ENCODE data around the gene AKR1D1. TPM values are rescaled to one million over a fixed set of nuclear protein-coding genes. Genes with fewer than 3 reads are reported as not detected.
"Not testable (repeated sequence)": the region's sequence is repeated elsewhere in the genome, so short reads cannot be mapped to it uniquely, and the experiment has no call there.

AKR1D1 gene
- total RNA-seq, 1 experiment from 2014 or later = 2.3 TPM

GRCh38 chr7:138138244-138138643 is 62.0 kb downstream of the AKR1D1 start:
- intact Hi-C loops (cut with micrococcal nuclease; ENCODE audit: unreplicated experiment) = no loop called here
- H3K4me3 Mint-ChIP-seq (ENCODE audit: unreplicated experiment) = no peak overlapping the region
- no peaks in the 10 kb centered on the region for H3K36me3 Mint-ChIP-seq (ENCODE audit: insufficient read depth, unreplicated experiment)
- ChIA-PET POLR2A (no interaction called here), CTCF (no interaction called here)
- Histone ChIP-seq H3K36me3 (ENCODE audit: control insufficient read depth, insufficient read depth, low read length) (no peaks in the 10 kb centered on the region), H3K4me3 (ENCODE audit: low read depth, low read length) (no peak overlapping the region), H3K4me1 (no peaks in the 10 kb centered on the region), H3K27me3 (replicated peaks; ENCODE audit: control insufficient read depth, insufficient read depth, low read length) (no peaks in the 10 kb centered on the region), H3K9me3 (0 out of 2 replicates have a peak, but pooled peaks cover 2% of the 10 kb centered on the region)
- no peak for DNase-seq
- H3K9me3 Mint-ChIP-seq (ENCODE audit: unreplicated experiment) = peaks cover 25% of the 10 kb centered on the region
- H3K4me1 Mint-ChIP-seq (ENCODE audit: low read depth, unreplicated experiment) = no peaks in the 10 kb centered on the region
- TF ChIP-seq, protein P1, sequence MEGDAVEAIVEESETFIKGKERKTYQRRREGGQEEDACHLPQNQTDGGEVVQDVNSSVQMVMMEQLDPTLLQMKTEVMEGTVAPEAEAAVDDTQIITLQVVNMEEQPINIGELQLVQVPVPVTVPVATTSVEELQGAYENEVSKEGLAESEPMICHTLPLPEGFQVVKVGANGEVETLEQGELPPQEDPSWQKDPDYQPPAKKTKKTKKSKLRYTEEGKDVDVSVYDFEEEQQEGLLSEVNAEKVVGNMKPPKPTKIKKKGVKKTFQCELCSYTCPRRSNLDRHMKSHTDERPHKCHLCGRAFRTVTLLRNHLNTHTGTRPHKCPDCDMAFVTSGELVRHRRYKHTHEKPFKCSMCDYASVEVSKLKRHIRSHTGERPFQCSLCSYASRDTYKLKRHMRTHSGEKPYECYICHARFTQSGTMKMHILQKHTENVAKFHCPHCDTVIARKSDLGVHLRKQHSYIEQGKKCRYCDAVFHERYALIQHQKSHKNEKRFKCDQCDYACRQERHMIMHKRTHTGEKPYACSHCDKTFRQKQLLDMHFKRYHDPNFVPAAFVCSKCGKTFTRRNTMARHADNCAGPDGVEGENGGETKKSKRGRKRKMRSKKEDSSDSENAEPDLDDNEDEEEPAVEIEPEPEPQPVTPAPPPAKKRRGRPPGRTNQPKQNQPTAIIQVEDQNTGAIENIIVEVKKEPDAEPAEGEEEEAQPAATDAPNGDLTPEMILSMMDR (IDR thresholded peaks at IDR 0.05; ENCODE audit: insufficient read depth in 1 of 2, low read depth in 1 of 2, low read length in 1 of 2, severe bottlenecking in 1 of 2, unreplicated experiment in 1 of 2) = no peak
- no peaks in the 10 kb centered on the region for H3K27me3 Mint-ChIP-seq (ENCODE audit: insufficient read depth, unreplicated experiment)
- no TSS peak for BruUV-seq (replicated peaks)
- no peak overlapping the region for H3K27ac Mint-ChIP-seq (ENCODE audit: unreplicated experiment)

- no peak overlapping the region for H3K27ac Mint-ChIP-seq (ENCODE audit: unreplicated experiment)
- H3K27me3 Mint-ChIP-seq (ENCODE audit: insufficient read depth, unreplicated experiment) = no peaks in the 10 kb centered on the region
- H3K36me3 Mint-ChIP-seq (ENCODE audit: insufficient read depth, unreplicated experiment) = peaks cover 5% of the 10 kb centered on the region
- Histone ChIP-seq H3K4me3 (ENCODE audit: low read depth, low read length) (no peak overlapping the region), H3K27me3 (replicated peaks; ENCODE audit: control insufficient read depth, insufficient read depth, low read length) (no peaks in the 10 kb centered on the region), H3K36me3 (ENCODE audit: control insufficient read depth, insufficient read depth, low read length) (no peaks in the 10 kb centered on the region), H3K9me3 (0 out of 2 replicates have a peak, but pooled peaks cover 2% of the 10 kb centered on the region), H3K4me1 (no peaks in the 10 kb centered on the region)
- peaks cover 9% of the 10 kb centered on the region for H3K9me3 Mint-ChIP-seq (ENCODE audit: unreplicated experiment)
- no TSS peak for BruUV-seq (replicated peaks)
- DNase-seq = no peak
- intact Hi-C loops (cut with micrococcal nuclease; ENCODE audit: unreplicated experiment) = no loop called here
- ChIA-PET POLR2A (no interaction called here), CTCF (no interaction called here)
- no peak overlapping the region for H3K4me3 Mint-ChIP-seq (ENCODE audit: unreplicated experiment)
- no peaks in the 10 kb centered on the region for H3K4me1 Mint-ChIP-seq (ENCODE audit: low read depth, unreplicated experiment)
- TF ChIP-seq, protein P1 (IDR thresholded peaks at IDR 0.05; ENCODE audit: insufficient read depth in 1 of 2, low read depth in 1 of 2, low read length in 1 of 2, severe bottlenecking in 1 of 2, unreplicated experiment in 1 of 2) = no peak
Measured at GRCh38 chr7:138142583-138143201, 66.4 kb downstream of the AKR1D1 start.

DNA sequence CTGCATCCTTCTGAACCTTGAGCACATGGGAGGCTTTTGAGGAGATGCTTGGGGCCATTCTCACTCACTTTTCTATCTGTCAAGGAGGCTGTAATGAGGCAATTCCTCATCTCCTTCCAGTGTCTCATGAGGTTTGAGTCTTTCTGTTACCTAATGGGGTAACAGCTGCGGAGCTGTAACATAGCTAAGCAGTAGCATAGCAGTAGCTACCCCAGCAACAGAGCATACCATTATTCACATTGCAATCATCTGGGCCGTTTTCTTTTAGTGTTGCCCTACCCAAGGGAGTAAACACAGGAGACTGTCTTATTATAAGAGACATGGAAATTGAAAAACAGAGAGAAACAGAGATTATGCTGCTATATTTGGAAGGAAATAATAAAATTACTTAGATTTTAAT is 68.7 kb downstream of the AKR1D1 start:
- Mint-ChIP-seq H3K4me3 (ENCODE audit: unreplicated experiment) (no peak overlapping the region), H3K36me3 (ENCODE audit: insufficient read depth, unreplicated experiment) (peaks cover 5% of the 10 kb centered on the region), H3K27ac (ENCODE audit: unreplicated experiment) (no peak overlapping the region), H3K4me1 (ENCODE audit: low read depth, unreplicated experiment) (no peaks in the 10 kb centered on the region), H3K27me3 (ENCODE audit: insufficient read depth, unreplicated experiment) (no peaks in the 10 kb centered on the region), H3K9me3 (ENCODE audit: unreplicated experiment) (no peaks in the 10 kb centered on the region)
- Histone ChIP-seq H3K4me1 (no peaks in the 10 kb centered on the region), H3K9me3 (0 out of 2 replicates have a peak, but pooled peaks cover 2% of the 10 kb centered on the region), H3K27me3 (replicated peaks; ENCODE audit: control insufficient read depth, insufficient read depth, low read length) (no peaks in the 10 kb centered on the region), H3K4me3 (ENCODE audit: low read depth, low read length) (no peak overlapping the region), H3K36me3 (ENCODE audit: control insufficient read depth, insufficient read depth, low read length) (no peaks in the 10 kb centered on the region)
- TF ChIP-seq, protein P1 (IDR thresholded peaks at IDR 0.05; ENCODE audit: insufficient read depth in 1 of 2, low read depth in 1 of 2, low read length in 1 of 2, severe bottlenecking in 1 of 2, unreplicated experiment in 1 of 2) = no peak
- BruUV-seq (replicated peaks) = no TSS peak
- CTCF ChIA-PET = no interaction called here
- POLR2A ChIA-PET = no interaction called here
- intact Hi-C loops (cut with micrococcal nuclease; ENCODE audit: unreplicated experiment) = no loop called here
- DNase-seq = no peak

DNA sequence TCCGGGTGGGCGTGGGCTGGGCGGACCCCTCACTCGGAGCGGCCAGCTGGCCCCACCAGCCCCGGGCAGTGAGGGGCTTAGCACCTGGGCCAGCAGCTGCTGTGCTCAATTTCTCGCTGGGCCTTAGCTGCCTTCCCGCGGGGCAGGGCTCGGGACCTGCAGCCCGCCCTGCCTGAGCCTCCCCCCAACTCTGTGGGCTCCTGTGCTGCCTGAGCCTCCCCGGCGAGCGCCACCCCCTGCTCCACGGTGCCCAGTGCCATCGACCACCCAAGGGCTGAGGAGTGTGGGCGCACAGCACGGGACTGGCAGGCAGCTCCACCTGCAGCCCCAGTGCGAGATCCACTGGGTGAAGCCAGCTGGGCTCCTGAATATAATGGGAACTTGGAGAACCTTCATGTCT is 70.0 kb downstream of the AKR1D1 start:
- H3K4me3 Mint-ChIP-seq (ENCODE audit: unreplicated experiment); DNase-seq; H3K4me3 ChIP-seq (ENCODE audit: low read depth, low read length); H3K27ac Mint-ChIP-seq (ENCODE audit: unreplicated experiment); H3K9me3 Mint-ChIP-seq (ENCODE audit: unreplicated experiment); H3K4me1 Mint-ChIP-seq (ENCODE audit: low read depth, unreplicated experiment); H3K9me3 ChIP-seq; H3K36me3 Mint-ChIP-seq (ENCODE audit: insufficient read depth, unreplicated experiment); CTCF ChIA-PET; H3K27me3 ChIP-seq (replicated peaks; ENCODE audit: control insufficient read depth, insufficient read depth, low read length); intact Hi-C loops (cut with micrococcal nuclease; ENCODE audit: unreplicated experiment); H3K4me1 ChIP-seq; H3K36me3 ChIP-seq (ENCODE audit: control insufficient read depth, insufficient read depth, low read length); BruUV-seq (replicated peaks); H3K27me3 Mint-ChIP-seq (ENCODE audit: insufficient read depth, unreplicated experiment); POLR2A ChIA-PET: not testable (repeated sequence)

All from Caco-2 (cell line).